ENCODE measurements around the gene GNRHR.

- TF ChIP-seq TAF1 (IDR thresholded peaks at IDR 0.05; ENCODE audit: low read depth) (no peak), YY1 (IDR thresholded peaks at IDR 0.05; ENCODE audit: low read depth) (no peak), MAX (IDR thresholded peaks at IDR 0.05) (no peak), CEBPB (IDR thresholded peaks at IDR 0.05) (no peak), RAD21 (IDR thresholded peaks at IDR 0.05; ENCODE audit: low read depth) (no peak), EP300 (IDR thresholded peaks at IDR 0.05; ENCODE audit: borderline replicate concordance) (no peak)
These were observed 28.2 kb downstream of the GNRHR start for GRCh38 chr4:67725981-67726380.

Data from Ishikawa (cell line).